Activated CD4-positive, alpha-beta T cell treated with anti-CD3 and anti-CD28 coated beads, Interleukin-2, amount 50 U/mL, for 24 hours (primary cell): ENCODE data around the gene BCLAF3.

ENCODE experiments used
- DNase-seq, 2 donors: peaks; one replicate each; pipeline ENCODE4 v3.0.0-alpha.2; 2020; ENCODE audit warnings: low read depth in 1 of 2, low spot score in 1 of 2

BCLAF3 gene

GRCh38 chrX:19968276-19968675 lies 22.6 kb downstream of the BCLAF3 start:
- DNase-seq: no peak

GRCh38 chrX:19966056-19966455 lies 24.8 kb downstream of the BCLAF3 start:
- no peak for DNase-seq

GRCh38 chrX:19964017-19964710 lies 26.7 kb downstream of the BCLAF3 start:
- DNase-seq: peak in 1 of 2 donors; percentile 19

GRCh38 chrX:19960913-19961312 lies 29.9 kb downstream of the BCLAF3 start:
- DNase-seq: no peak

GRCh38 chrX:19958552-19959486 lies 32.0 kb downstream of the BCLAF3 start:
- DNase-seq: no peak

- no peak for DNase-seq
These were observed 33.9 kb downstream of the BCLAF3 start for GRCh38 chrX:19956923-19957322.

GRCh38 chrX:19956306-19956705 lies 34.6 kb downstream of the BCLAF3 start:
- DNase-seq: no peak

GRCh38 chrX:19955306-19955705 lies 35.6 kb downstream of the BCLAF3 start:
- no peak for DNase-seq

- DNase-seq: no peak
These were observed 36.3 kb downstream of the BCLAF3 start for GRCh38 chrX:19954335-19955096.

GRCh38 chrX:19953145-19953544 lies 37.7 kb downstream of the BCLAF3 start:
- no peak for DNase-seq

GRCh38 chrX:19949340-19949739 lies 41.5 kb downstream of the BCLAF3 start:
- no peak for DNase-seq

- no peak for DNase-seq
These were observed 43.2 kb downstream of the BCLAF3 start for GRCh38 chrX:19947612-19948011.
